Stimulated activated CD4-positive, alpha-beta T cell treated with anti-CD3 and anti-CD28 coated beads, Interleukin-4, amount 100 ng/mL, for 1 hour (primary cell): Measurements from ENCODE around the gene SYNGAP1.

Experiments used
- DNase-seq: peaks from one replicate; pipeline ENCODE4 v3.0.0-alpha.2; 2020

The SYNGAP1 gene

GRCh38 chr6:33424855-33425667, 5.2 kb downstream of the SYNGAP1 start:
- DNase-seq, result no peak

- peak; percentile 81 for DNase-seq
Observed at GRCh38 chr6:33425668-33426577, 6.1 kb downstream of the SYNGAP1 start.

GRCh38 chr6:33426590-33427511, 7.0 kb downstream of the SYNGAP1 start:
- no peak for DNase-seq

DNA sequence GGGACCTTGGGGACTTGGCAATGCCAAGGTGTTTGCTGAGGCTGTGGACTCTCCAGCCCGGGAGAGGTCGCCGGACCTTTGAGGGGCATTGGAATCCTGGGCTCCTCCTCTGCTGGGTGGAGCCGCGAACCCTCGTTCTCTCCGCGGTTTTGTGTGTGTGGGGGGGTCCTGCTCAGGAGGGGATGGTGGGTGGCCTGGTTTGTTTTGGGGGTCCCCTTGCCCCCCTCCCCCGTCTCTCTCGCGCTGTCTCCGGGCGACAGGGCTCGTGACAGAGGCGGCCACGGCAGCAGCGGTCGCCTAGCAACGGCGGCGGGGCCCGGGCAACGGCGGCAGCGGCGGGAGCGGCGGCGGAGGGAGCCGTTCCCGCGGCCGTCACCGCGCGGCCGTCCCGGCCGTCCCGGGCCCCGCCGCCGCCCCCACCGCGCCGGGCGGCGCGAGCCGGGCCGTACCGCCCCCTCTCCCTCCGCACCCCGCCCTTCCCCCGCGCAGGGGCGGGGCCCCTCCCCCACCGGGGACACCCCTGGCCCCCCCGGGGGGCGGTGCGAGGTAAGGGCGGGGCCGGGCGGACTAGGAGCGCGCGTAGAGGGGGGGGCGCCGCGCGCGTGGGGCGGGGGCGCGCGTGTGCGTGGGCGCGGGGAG, 7.8 kb downstream of the SYNGAP1 start:
- peak; percentile 62 for DNase-seq

DNA sequence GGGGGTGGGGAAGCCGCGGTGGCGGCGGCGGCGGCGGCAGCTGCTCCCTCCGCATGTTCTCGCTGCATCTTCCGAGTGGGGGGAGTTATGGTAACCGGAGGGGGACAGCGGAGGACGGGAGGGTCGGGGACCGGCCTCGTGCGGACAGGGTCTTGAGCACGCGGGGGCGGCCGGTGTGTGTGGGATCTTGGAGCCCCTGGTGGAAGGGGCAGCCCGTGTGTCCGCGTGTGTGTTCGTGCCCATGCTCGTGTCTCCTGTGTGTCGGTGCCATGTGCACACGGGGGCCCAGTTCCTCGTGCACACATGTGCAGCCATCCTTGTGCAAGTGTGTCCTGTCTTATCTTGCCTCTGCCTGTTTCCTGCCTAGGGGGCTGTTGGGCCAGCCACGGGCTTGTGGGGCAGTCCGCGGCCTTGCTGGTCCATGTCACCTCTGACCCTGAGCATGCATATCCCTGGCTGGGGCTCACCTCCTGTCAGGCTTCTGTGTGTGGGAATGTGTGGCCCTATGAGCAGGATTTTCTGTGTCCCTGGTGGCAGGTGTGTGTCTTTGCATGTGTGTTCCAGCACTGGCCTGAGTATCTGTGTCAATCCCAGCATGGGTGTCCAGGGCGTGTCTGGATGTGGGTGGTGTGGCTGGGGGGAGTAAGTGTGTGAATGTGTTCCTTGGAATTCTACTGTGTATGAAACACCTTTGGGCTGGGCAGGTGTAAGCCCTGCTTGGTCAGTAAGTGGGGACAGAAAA, 8.5 kb downstream of the SYNGAP1 start:
- peak; percentile 32 for DNase-seq

DNA sequence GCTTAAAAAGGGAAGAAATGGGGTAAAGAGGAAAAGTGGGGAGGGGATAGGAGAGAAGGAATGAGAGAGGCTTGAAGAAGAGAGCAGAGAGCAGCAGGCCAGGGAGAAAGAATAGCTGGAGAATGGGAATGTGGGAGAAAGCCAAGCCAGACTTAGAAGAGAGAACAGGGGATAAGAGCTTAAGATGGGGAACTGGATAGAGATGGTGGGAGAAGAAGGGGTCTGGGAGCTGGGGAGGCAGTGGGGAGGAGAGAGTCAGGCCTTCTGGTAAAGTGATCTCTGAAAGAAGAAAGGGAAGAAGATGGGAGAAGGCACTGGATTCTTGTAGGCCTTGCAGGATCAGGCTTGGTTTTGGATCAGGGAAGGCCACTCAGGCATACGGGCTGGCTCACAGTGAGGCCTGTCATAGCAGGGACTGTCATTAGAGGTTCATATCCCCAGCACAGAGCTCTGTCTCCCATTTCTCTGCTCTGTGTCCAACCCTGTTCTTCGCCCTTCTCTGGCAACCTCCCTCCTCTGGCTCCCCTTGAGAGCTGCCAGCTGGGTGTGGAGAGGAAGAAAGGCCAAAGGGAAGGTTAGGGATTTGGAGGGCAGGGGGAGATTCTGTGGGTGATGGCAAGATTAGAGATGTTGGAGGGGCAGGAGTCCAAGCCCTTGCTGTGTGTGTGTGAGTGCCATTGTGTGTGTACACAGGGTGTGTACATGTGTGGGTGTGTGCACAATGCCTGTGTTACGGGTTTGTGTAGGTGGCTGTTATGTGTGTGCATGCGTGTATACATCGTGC, 9.3 kb downstream of the SYNGAP1 start:
- DNase-seq, result no peak

DNA sequence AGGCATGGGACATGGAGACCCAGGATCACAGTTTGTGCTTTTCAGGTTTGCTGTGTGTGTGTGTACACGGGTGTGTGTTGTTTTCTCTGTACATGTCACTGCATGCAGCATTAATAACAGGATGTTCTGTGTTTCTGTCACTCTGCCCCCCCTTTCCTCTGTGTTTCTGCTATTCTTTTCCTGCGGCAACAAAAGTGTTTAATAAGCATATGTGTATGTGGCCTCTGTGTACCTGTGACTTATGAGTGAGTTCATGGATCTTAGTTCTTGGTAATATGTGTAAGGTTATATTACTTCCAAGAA, 9.8 kb downstream of the SYNGAP1 start:
- DNase-seq, result no peak

DNA sequence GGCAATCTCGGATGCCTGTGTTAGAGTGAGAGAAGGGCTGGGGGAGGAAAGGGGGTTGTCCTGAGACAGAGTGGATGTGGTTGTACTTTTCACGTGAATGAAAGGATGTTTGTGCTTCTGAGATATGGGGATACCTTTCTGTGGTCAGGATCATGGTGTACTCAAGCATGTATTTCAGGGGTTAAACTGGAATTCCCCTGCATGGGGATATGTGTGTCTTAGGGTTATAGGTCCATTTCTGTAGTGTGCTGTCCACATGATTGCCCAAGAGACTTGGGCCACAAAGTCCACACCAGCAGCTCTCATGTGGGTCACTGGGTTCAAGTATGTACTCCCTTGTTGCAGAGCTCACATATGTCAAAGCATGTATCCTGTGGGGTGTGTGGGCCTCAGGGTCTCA, 10.5 kb downstream of the SYNGAP1 start:
- no peak for DNase-seq

DNA sequence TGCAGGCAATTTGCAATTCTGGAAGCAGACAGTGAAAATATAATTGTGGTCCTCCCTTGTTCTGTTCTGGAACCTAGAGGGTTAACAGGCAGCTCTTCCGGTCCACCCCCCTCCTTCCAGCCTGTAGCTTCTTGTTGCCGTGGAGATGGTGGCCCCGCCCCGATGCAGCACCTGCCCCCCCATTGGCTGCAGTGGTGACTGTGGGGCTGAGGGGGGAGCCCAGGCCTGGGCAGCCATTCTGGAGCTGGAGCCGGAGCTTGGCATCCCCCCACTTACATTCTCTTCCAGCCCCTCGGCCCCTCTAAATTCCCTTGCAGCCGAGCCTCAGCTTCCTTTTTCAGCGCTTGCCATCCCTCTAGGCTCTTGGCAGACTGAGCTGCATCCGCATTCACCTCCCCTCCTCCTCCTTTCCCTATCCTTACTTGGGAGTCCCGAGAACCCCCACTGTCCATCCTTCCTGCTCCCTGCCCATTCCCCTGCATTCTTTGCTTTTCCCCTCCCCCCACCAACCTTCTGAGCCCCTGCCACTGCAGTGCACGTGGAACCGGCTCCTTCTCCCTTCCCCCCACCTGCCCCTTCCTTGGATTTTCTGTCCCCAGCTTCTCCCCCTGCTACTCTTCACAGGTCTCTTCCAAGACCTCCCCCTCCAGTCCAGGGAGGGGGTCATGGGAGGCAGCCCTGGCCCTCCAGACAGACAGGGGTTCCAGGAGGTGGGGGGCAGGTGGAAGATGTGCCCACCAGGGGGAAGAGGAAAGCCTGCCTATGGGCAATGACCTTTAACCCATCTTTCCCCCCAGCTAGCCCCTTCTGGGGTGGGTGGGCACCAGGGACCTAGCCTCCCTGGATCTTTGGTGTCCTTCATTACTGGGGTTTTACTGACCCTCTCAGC, 11.4 kb downstream of the SYNGAP1 start:
- DNase-seq, result peak; percentile 80

GRCh38 chr6:33431880-33432541, 12.1 kb downstream of the SYNGAP1 start:
- DNase-seq, result no peak

DNA sequence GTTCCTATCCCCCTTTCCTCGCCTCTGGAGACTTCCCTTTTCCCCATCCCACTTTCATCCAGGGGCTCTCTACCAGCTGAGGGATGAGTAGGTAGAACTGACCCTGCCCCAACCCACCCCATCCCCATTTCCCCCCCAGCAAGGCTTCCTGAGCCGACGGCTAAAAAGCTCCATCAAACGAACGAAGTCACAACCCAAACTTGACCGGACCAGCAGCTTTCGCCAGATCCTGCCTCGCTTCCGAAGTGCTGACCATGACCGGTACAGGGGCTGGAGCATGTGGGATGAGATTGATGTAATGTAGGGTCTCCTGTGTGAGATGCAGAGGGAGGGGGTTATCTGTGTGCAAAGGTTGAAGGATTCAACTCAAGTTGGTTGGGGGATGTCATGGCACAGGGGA, 12.7 kb downstream of the SYNGAP1 start:
- no peak for DNase-seq

DNA sequence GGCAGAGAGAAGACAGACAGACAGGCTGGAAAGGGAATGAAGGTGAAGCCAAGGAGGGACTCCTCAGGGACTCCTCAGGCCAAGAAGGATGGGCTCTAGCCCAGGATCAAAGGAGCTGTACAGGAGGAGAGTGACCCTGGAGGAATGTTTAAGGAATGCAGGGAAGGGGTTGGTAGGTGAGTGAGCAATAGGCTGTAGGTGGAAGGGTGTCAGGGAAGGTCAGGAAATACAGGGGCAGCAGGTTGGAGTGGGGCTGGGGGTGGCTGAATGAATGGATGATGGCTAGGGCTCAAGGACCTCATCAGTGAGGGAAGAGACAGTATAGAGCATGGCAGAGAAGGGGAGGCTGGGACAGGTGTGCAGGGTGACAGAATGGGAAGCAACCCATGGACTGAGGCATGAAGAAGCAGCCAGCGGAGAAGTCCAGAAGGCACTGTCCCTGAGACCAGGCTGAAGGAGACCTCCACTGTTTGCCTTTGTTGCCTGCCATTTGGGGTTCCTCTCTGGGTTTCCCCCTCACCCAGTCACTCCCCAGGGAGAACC, 13.2 kb downstream of the SYNGAP1 start:
- no peak for DNase-seq

GRCh38 chr6:33433544-33434191, 13.8 kb downstream of the SYNGAP1 start:
- no peak for DNase-seq

- DNase-seq, result no peak
Observed at GRCh38 chr6:33434961-33435360, 15.1 kb downstream of the SYNGAP1 start.

GRCh38 chr6:33437666-33438065, 17.8 kb downstream of the SYNGAP1 start:
- DNase-seq, result no peak

GRCh38 chr6:33438978-33439594, 19.2 kb downstream of the SYNGAP1 start:
- DNase-seq, result no peak

- no peak for DNase-seq
Observed at GRCh38 chr6:33439956-33440648, 20.2 kb downstream of the SYNGAP1 start.
